Body of pancreas (tissue), 4 donors: ENCODE data around the gene RREB1. TPM values are rescaled to one million over a fixed set of nuclear protein-coding genes. Genes with fewer than 3 reads are reported as not detected.

Experiments used
- ATAC-seq: fragments of 150-250 bp; one replicate; pipeline ENCODE4 v1.9.1; 2016
- DNase-seq, 4 donors: peaks; one replicate each; pipeline ENCODE4 v3.0.0-alpha.2; 2019
- H3K27ac ChIP-seq, 4 donors: fragments of 200-600 bp; sonication (generic); 1 replicate in 3 of 4; 2 replicates in 1 of 4; pipeline versions ENCODE4 v1.5.1 to v1.6.1; 2016 to 2019; ENCODE audit warnings: mild to moderate bottlenecking in 1 of 4, mixed read lengths in 1 of 4, moderate library complexity in 1 of 4
- H3K27me3 ChIP-seq, 2 donors: fragments of 200-600 bp; sonication (generic); one replicate each; pipeline ENCODE4 v1.6.0; 2016; ENCODE audit warnings: mild to moderate bottlenecking in 1 of 2
- H3K36me3 ChIP-seq, 2 donors: fragments of 200-600 bp; sonication (generic); replicated peaks in 1 of 2; 2 replicates each; pipeline ENCODE4 v1.5.1; 2016; ENCODE audit warnings: low read depth in 2 of 2; ENCODE audit not compliant: insufficient read depth in 1 of 2
- H3K4me1 ChIP-seq: fragments of 200-600 bp; sonication (generic); one replicate; pipeline ENCODE4 v1.6.0; 2016
- H3K4me3 ChIP-seq, 2 donors: fragments of 200-600 bp; sonication (generic); 1 replicate in 1 of 2; 2 replicates in 1 of 2; pipeline ENCODE4 v1.5.1; 2016 to 2019
- H3K9me3 ChIP-seq, 3 donors: fragments of 200-600 bp; sonication (generic); 1 replicate in 2 of 3; 2 replicates in 1 of 3; pipeline ENCODE4 v1.5.1; 2016
- CTCF ChIP-seq, 7 experiments: fragments of 450-650 bp in 4 of 7; fragments of 200-600 bp in 3 of 7; sonication (generic) in 3 of 7; IDR thresholded peaks; one replicate each; pipeline ENCODE4 v1.5.1; 2016 to 2019; ENCODE audit warnings: antibody characterized with exemption in 7 of 7
- POLR2A ChIP-seq, 3 donors: fragments of 450-650 bp; IDR thresholded peaks; one replicate each; pipeline ENCODE4 v1.6.1; 2016; ENCODE audit warnings: antibody characterized with exemption in 3 of 3, mild to moderate bottlenecking in 2 of 3
- WGBS, 2 donors: methylation state at CpG; one replicate each; pipeline ENCODE4 v1.1.5; 2017; 5-methylcytosine and 5-hydroxymethylcytosine counted together
- intact Hi-C: fragments of 100-400 bp; cut with DNase I; formaldehyde crosslinking; loops from one replicate; pipeline ENCODE4 v1.15.1; 2023
- total RNA-seq, 2 donors: library from RNA; depleted of rRNA; stranded (reverse); fragments of >200 nt; gene quantifications; one replicate each; pipeline ENCODE4 v1.1.0, GENCODE V29; 2016

RREB1 gene
- total RNA-seq, 2 donors from 2014 or later, result 33.5 to 44.8 TPM

- Histone ChIP-seq H3K4me3 (no peak overlapping the region), H3K4me1 (no peaks in the 10 kb centered on the region), H3K27me3 (no peaks in the 10 kb centered on the region), H3K27ac (peak overlapping the region in 1 of 4 donors; percentile 48), H3K9me3 (no peaks in the 10 kb centered on the region), H3K36me3 (peaks cover 7 to 34% of the 10 kb centered on the region in 2 donors)
- ATAC-seq, result no peak
- 81 to 95% methylated on average over 6 of the region's 6 CpGs for WGBS, 2 donors
- intact Hi-C loops, result no loop called here
- DNase-seq, result no peak
- TF ChIP-seq POLR2A (IDR thresholded peaks at IDR 0.05) (no peak), CTCF (IDR thresholded peaks at IDR 0.05) (no peak)
These were observed 144.0 kb downstream of the RREB1 start for GRCh38 chr6:7251646-7252260.

GRCh38 chr6:7252390-7252789, 144.6 kb downstream of the RREB1 start:
- intact Hi-C loops, result no loop called here
- ATAC-seq (no peak), DNase-seq (peak in 2 of 4 donors; percentile 5 to 41)
- H3K9me3 ChIP-seq, result no peaks in the 10 kb centered on the region
- H3K27ac ChIP-seq, result peak overlapping the region in 1 of 4 donors; percentile 48
- WGBS, 2 donors, result 75 to 82% methylated on average over 3 to 4 of the region's 4 CpGs
- H3K4me1 ChIP-seq, result no peaks in the 10 kb centered on the region
- H3K4me3 ChIP-seq, result no peak overlapping the region
- no peaks in the 10 kb centered on the region for H3K27me3 ChIP-seq
- peaks cover 7 to 28% of the 10 kb centered on the region in 2 donors for H3K36me3 ChIP-seq
- no peak for TF ChIP-seq CTCF (IDR thresholded peaks at IDR 0.05)

- DNase-seq (peak in 2 of 4 donors; percentile 10 to 50), ATAC-seq (no peak)
- Histone ChIP-seq H3K27me3 (no peaks in the 10 kb centered on the region), H3K36me3 (peaks cover 0 to 5% of the 10 kb centered on the region in 2 donors), H3K27ac (peak overlapping the region in 1 of 4 donors; percentile 74), H3K4me1 (peaks cover under 1% of the 10 kb centered on the region), H3K4me3 (no peak overlapping the region), H3K9me3 (no peaks in the 10 kb centered on the region)
- TF ChIP-seq POLR2A (IDR thresholded peaks at IDR 0.05), result no peak
- TF ChIP-seq CTCF (IDR thresholded peaks at IDR 0.05), result no peak
- WGBS, 2 donors, result 71 to 78% methylated on average over 12 of the region's 12 CpGs
- intact Hi-C loops, result no loop called here
These were observed 147.4 kb downstream of the RREB1 start for GRCh38 chr6:7254980-7255835.

- no peak for ATAC-seq
- no peak for DNase-seq
- Histone ChIP-seq H3K36me3 (peaks cover 0 to 3% of the 10 kb centered on the region in 2 donors), H3K27me3 (no peaks in the 10 kb centered on the region), H3K4me3 (no peak overlapping the region), H3K27ac (peak overlapping the region in 1 of 4 donors; percentile 74), H3K4me1 (peaks cover 7% of the 10 kb centered on the region), H3K9me3 (no peaks in the 10 kb centered on the region)
- intact Hi-C loops, result no loop called here
- 94 to 96% methylated on average over 5 of the region's 5 CpGs for WGBS, 2 donors
- no peak for TF ChIP-seq CTCF (IDR thresholded peaks at IDR 0.05)
- no peak for TF ChIP-seq POLR2A (IDR thresholded peaks at IDR 0.05)
These were observed 148.2 kb downstream of the RREB1 start for GRCh38 chr6:7255918-7256317.
